Fibroblast of villous mesenchyme (primary cell): ENCODE data around the gene GABRR2. TPM values are rescaled to one million over a fixed set of nuclear protein-coding genes. Genes with fewer than 3 reads are reported as not detected.

Source experiments
- DNase-seq: peaks from one replicate; pipeline ENCODE4 v3.0.0-alpha.2; 2010; ENCODE audit warnings: low read depth
- H3K4me3 ChIP-seq: 2 replicates; pipeline ENCODE4 v1.5.1; 2011; ENCODE audit warnings: low read depth, mild to moderate bottlenecking, low read length
- CTCF ChIP-seq: IDR thresholded peaks from 2 replicates; pipeline ENCODE4 v1.5.1; 2012; ENCODE audit warnings: low read depth, mild to moderate bottlenecking, low read length; ENCODE audit not compliant: insufficient read depth
- total RNA-seq: library from RNA; depleted of rRNA; stranded (reverse); fragments of >200 nt; gene quantifications from 2 replicates; pipeline ENCODE4 v1.2.3, GENCODE V29; 2012

The GABRR2 gene
- total RNA-seq, 1 donor: under 0.01 TPM

GRCh38 chr6:89350281-89350966 is 35.3 kb upstream of the GABRR2 start:
- DNase-seq: peak; percentile 22
- H3K4me3 ChIP-seq: peak overlapping the region; percentile 98
- TF ChIP-seq CTCF: no peak

GRCh38 chr6:89348372-89348771 is 33.3 kb upstream of the GABRR2 start:
- TF ChIP-seq CTCF: no peak
- DNase-seq: no peak
- no peak overlapping the region for H3K4me3 ChIP-seq

- TF ChIP-seq CTCF: no peak
- H3K4me3 ChIP-seq: no peak overlapping the region
- peak; percentile 50 for DNase-seq
Measured at GRCh38 chr6:89347825-89348224, 32.7 kb upstream of the GABRR2 start.

GRCh38 chr6:89346433-89346832 is 31.3 kb upstream of the GABRR2 start:
- DNase-seq: no peak
- no peak overlapping the region for H3K4me3 ChIP-seq
- no peak for TF ChIP-seq CTCF

- DNase-seq: no peak
- no peak overlapping the region for H3K4me3 ChIP-seq
- no peak for TF ChIP-seq CTCF
Measured at GRCh38 chr6:89339565-89339964, 24.5 kb upstream of the GABRR2 start.

GRCh38 chr6:89335164-89335563 is 20.1 kb upstream of the GABRR2 start:
- no peak overlapping the region for H3K4me3 ChIP-seq
- DNase-seq: no peak
- no peak for TF ChIP-seq CTCF

- peak; percentile 28 for DNase-seq
- H3K4me3 ChIP-seq: no peak overlapping the region
- TF ChIP-seq CTCF: no peak
Measured at GRCh38 chr6:89330910-89331309, 15.8 kb upstream of the GABRR2 start.
